ENCODE results near the gene CLCNKA. TPM values are rescaled to one million over a fixed set of nuclear protein-coding genes. Genes with fewer than 3 reads are reported as not detected.

Gene CLCNKA
- polyA plus RNA-seq, 1 donor (not counting 4 experiments of a cell fraction or from before 2014, with no cell fraction given), result not detected

DNA sequence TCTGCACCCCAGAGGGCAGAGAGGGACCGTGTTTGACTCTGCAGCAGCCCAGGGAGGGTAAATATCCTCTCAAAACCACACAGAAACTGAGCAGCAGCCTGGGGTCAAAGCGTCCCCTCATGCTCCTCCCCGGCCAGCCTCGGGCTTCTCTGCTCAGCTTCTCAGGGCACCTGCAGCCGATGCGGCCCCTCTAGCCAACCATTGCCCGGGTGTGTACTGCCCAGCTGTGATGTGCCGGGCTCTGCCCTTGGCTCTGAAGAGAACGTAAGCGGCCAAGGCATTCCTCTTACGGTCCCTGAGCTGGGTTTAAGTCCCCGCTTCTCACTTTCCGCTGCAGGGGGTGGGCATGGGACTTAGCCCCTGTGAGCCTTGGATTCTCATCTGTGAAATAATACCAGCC is 46.1 kb downstream of the CLCNKA start:
- H3K9me3 ChIP-seq (ENCODE audit: control insufficient read depth, low read depth, low read length), result no peaks in the 10 kb centered on the region
- dilution Hi-C loops (cut with MboI; ENCODE audit: extremely low pct_ligation_motif_present, low sequenced_read_pairs), result no loop called here
- H2AFZ ChIP-seq (ENCODE audit: control insufficient read depth, low read length), result no peak overlapping the region
- H3K4me1 ChIP-seq (ENCODE audit: control insufficient read depth, extremely low read depth, insufficient read depth, low read length), result peaks cover 2% of the 10 kb centered on the region
- H3K79me2 ChIP-seq (ENCODE audit: control insufficient read depth, insufficient read depth, low read length), result no peaks in the 10 kb centered on the region
- H3K9me1 ChIP-seq (ENCODE audit: control insufficient read depth, extremely low read depth, insufficient read depth, low read length), result no peaks in the 10 kb centered on the region
- H3K4me3 ChIP-seq (ENCODE audit: control insufficient read depth in 2 of 3, extremely low read depth in 1 of 3, insufficient read depth in 2 of 3, low read depth in 1 of 3, low read length in 3 of 3), result no peak overlapping the region
- no peak overlapping the region for H3K4me2 ChIP-seq (ENCODE audit: control insufficient read depth, extremely low read depth, insufficient read depth, low read depth, low read length)
- no peak overlapping the region for H3K27ac ChIP-seq (ENCODE audit: control insufficient read depth, insufficient read depth, low read length)
- H4K20me1 ChIP-seq (ENCODE audit: control insufficient read depth, extremely low read depth, insufficient read depth, low read length), result no peaks in the 10 kb centered on the region
- H3K27me3 ChIP-seq (ENCODE audit: control insufficient read depth, extremely low read depth, insufficient read depth, low read length), result peaks cover 17% of the 10 kb centered on the region
- no peaks in the 10 kb centered on the region for H3K36me3 ChIP-seq (ENCODE audit: control insufficient read depth in 2 of 2, extremely low read depth in 1 of 2, insufficient read depth in 2 of 2, low read length in 2 of 2)
- DNase-seq (ENCODE audit: low read depth, low spot score) (no peak), FAIRE-seq (no peak)
- no peak for TF ChIP-seq EZH2 (IDR thresholded peaks at IDR 0.05; ENCODE audit: low read length)
- TF ChIP-seq, protein P1, sequence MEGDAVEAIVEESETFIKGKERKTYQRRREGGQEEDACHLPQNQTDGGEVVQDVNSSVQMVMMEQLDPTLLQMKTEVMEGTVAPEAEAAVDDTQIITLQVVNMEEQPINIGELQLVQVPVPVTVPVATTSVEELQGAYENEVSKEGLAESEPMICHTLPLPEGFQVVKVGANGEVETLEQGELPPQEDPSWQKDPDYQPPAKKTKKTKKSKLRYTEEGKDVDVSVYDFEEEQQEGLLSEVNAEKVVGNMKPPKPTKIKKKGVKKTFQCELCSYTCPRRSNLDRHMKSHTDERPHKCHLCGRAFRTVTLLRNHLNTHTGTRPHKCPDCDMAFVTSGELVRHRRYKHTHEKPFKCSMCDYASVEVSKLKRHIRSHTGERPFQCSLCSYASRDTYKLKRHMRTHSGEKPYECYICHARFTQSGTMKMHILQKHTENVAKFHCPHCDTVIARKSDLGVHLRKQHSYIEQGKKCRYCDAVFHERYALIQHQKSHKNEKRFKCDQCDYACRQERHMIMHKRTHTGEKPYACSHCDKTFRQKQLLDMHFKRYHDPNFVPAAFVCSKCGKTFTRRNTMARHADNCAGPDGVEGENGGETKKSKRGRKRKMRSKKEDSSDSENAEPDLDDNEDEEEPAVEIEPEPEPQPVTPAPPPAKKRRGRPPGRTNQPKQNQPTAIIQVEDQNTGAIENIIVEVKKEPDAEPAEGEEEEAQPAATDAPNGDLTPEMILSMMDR (optimal IDR thresholded peaks at IDR 0.05 in 1 of 3, IDR thresholded peaks at IDR 0.05 in 1 of 3, conservative IDR thresholded peaks at IDR 0.05 in 1 of 3; ENCODE audit: extremely low read depth in 1 of 3, insufficient read depth in 2 of 3, low read length in 3 of 3), result no peak
- H3K9ac ChIP-seq (ENCODE audit: control insufficient read depth, extremely low read depth, insufficient read depth, low read length), result no peak overlapping the region

DNA sequence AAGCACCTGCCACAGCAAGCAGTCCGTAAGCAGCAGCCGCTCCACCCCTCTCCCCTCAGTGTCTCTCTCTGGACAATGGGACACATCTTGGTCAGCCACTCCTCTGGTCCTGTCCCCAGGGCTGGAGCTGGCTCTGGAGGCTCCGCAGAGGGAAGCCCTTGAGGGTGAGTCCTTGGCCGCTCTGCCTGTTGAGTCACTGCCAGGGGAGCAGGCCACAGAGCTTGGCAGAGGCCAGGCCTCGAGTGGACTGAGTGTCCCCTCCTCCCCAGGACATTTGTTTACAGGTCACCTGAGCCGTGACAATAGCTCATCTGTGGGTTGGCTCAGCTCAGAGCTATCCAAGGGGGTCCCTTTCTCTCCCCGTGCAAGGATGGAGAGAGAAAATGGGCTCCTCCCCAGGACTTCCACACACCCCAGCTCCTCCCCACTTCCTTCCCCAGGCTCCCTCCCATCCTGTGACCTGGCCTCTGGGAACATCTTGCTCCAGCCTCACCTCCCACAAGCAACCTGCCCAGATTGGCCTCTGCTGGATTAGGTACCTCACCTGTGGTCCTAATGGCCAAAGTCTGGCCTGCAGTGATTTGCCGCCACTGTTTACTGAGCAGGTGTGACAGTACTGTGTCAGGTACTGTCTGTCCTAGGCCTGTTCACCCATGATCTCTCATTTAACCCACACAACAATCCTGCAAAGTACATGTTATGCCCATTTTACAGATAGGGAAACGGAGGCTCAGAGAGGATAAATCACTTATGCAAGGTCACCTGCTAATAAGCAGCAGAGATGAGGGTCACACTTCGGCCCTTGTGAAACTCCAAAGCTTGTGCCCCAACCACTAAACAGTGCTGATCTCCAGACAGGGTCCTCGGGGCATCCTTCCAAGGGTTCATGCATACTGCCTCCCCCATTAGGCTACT is 46.8 kb downstream of the CLCNKA start:
- H2AFZ ChIP-seq (ENCODE audit: control insufficient read depth, low read length), result no peak overlapping the region
- H3K9me3 ChIP-seq (ENCODE audit: control insufficient read depth, low read depth, low read length), result no peaks in the 10 kb centered on the region
- DNase-seq (ENCODE audit: low read depth, low spot score), result no peak
- H3K27me3 ChIP-seq (ENCODE audit: control insufficient read depth, extremely low read depth, insufficient read depth, low read length), result peaks cover 17% of the 10 kb centered on the region
- no peak overlapping the region for H3K4me2 ChIP-seq (ENCODE audit: control insufficient read depth, extremely low read depth, insufficient read depth, low read depth, low read length)
- H3K9ac ChIP-seq (ENCODE audit: control insufficient read depth, extremely low read depth, insufficient read depth, low read length), result no peak overlapping the region
- no peaks in the 10 kb centered on the region for H3K9me1 ChIP-seq (ENCODE audit: control insufficient read depth, extremely low read depth, insufficient read depth, low read length)
- no peak overlapping the region for H3K27ac ChIP-seq (ENCODE audit: control insufficient read depth, insufficient read depth, low read length)
- no peaks in the 10 kb centered on the region for H3K79me2 ChIP-seq (ENCODE audit: control insufficient read depth, insufficient read depth, low read length)
- TF ChIP-seq, protein P1 (optimal IDR thresholded peaks at IDR 0.05 in 1 of 3, IDR thresholded peaks at IDR 0.05 in 1 of 3, conservative IDR thresholded peaks at IDR 0.05 in 1 of 3; ENCODE audit: extremely low read depth in 1 of 3, insufficient read depth in 2 of 3, low read length in 3 of 3), result no peak
- TF ChIP-seq EZH2 (IDR thresholded peaks at IDR 0.05; ENCODE audit: low read length), result no peak
- no peaks in the 10 kb centered on the region for H3K36me3 ChIP-seq (ENCODE audit: control insufficient read depth in 2 of 2, extremely low read depth in 1 of 2, insufficient read depth in 2 of 2, low read length in 2 of 2)
- no peak for FAIRE-seq
- H3K4me3 ChIP-seq (ENCODE audit: control insufficient read depth in 2 of 3, extremely low read depth in 1 of 3, insufficient read depth in 2 of 3, low read depth in 1 of 3, low read length in 3 of 3), result no peak overlapping the region
- peaks cover 2% of the 10 kb centered on the region for H3K4me1 ChIP-seq (ENCODE audit: control insufficient read depth, extremely low read depth, insufficient read depth, low read length)
- dilution Hi-C loops (cut with MboI; ENCODE audit: extremely low pct_ligation_motif_present, low sequenced_read_pairs), result no loop called here
- no peaks in the 10 kb centered on the region for H4K20me1 ChIP-seq (ENCODE audit: control insufficient read depth, extremely low read depth, insufficient read depth, low read length)
